Mesendoderm (in vitro differentiated cells): ENCODE data around the gene PRKN.

Experiments
- DNase-seq: peaks from one replicate; pipeline ENCODE4 v3.0.0; 2013
- H2AK5ac ChIP-seq: 2 replicates; pipeline ENCODE4 v1.6.1; 2013; ENCODE audit warnings: low read length, inconsistent platforms
- H2BK120ac ChIP-seq: 2 replicates; pipeline ENCODE4 v1.6.1; 2013; ENCODE audit warnings: low read depth, mild to moderate bottlenecking, low read length, moderate library complexity, mixed read lengths
- H2BK15ac ChIP-seq: replicated peaks from 2 replicates; pipeline ENCODE4 v1.6.1; 2013; ENCODE audit warnings: low read depth, mild to moderate bottlenecking, moderate library complexity
- H2BK5ac ChIP-seq: 2 replicates; pipeline ENCODE4 v1.6.1; 2013; ENCODE audit warnings: low read length, inconsistent platforms
- H3K18ac ChIP-seq: 2 replicates; pipeline ENCODE4 v1.6.1; 2013; ENCODE audit warnings: mild to moderate bottlenecking, low read length, mixed read lengths
- H3K23ac ChIP-seq: one replicate; pipeline ENCODE4 v1.6.1; 2013; ENCODE audit warnings: low read length
- H3K27ac ChIP-seq: 2 replicates; pipeline ENCODE4 v1.5.1; 2013; ENCODE audit warnings: low read depth, mild to moderate bottlenecking, inconsistent platforms, low read length, moderate library complexity
- H3K27me3 ChIP-seq: 2 replicates; pipeline ENCODE4 v1.6.1; 2013; ENCODE audit warnings: low read length, control low read depth, mild to moderate bottlenecking, inconsistent platforms; ENCODE audit not compliant: insufficient read depth, poor library complexity
- H3K36me3 ChIP-seq: 2 replicates; pipeline ENCODE4 v1.6.1; 2013; ENCODE audit warnings: low read length, inconsistent platforms; ENCODE audit not compliant: control insufficient read depth, insufficient read depth
- H3K4ac ChIP-seq: one replicate; pipeline ENCODE4 v1.6.1; 2013; ENCODE audit warnings: low read depth, mild to moderate bottlenecking, low read length, moderate library complexity
- H3K4me1 ChIP-seq: 2 replicates; pipeline ENCODE4 v1.6.1; 2013; ENCODE audit warnings: low read depth, low read length, inconsistent platforms; ENCODE audit not compliant: control insufficient read depth
- H3K4me2 ChIP-seq: 2 replicates; pipeline ENCODE4 v1.6.1; 2013; ENCODE audit warnings: low read length
- H3K4me3 ChIP-seq: 2 replicates; pipeline ENCODE4 v1.5.1; 2013; ENCODE audit warnings: mild to moderate bottlenecking, low read length
- H3K56ac ChIP-seq: one replicate; pipeline ENCODE4 v1.6.1; 2013; ENCODE audit warnings: low read length
- H3K79me1 ChIP-seq: 2 replicates; pipeline ENCODE4 v1.6.1; 2013; ENCODE audit warnings: low read length, inconsistent platforms
- H3K79me2 ChIP-seq: 2 replicates; pipeline ENCODE4 v1.6.1; 2013; ENCODE audit warnings: mild to moderate bottlenecking, low read length; ENCODE audit not compliant: control insufficient read depth, insufficient read depth
- H3K9ac ChIP-seq: 2 replicates; pipeline ENCODE4 v1.6.1; 2013; ENCODE audit warnings: low read length, inconsistent platforms
- H4K5ac ChIP-seq: one replicate; pipeline ENCODE4 v1.6.1; 2013; ENCODE audit warnings: low read length
- H4K8ac ChIP-seq: one replicate; pipeline ENCODE4 v1.6.1; 2013; ENCODE audit warnings: low read depth, mild to moderate bottlenecking, control low read depth, low read length, moderate library complexity
- WGBS: extraction: QIAGEN DNeasy Blood & Tissue Kit; methylation state at CpG from one replicate; pipeline ENCODE4 v1.1.7; 2013; ENCODE audit warnings: low lambda C conversion rate, missing lambda C conversion rate; ENCODE audit not compliant: insufficient coverage; ENCODE audit errors: extremely low coverage; 5-methylcytosine and 5-hydroxymethylcytosine counted together

The PRKN gene

DNA sequence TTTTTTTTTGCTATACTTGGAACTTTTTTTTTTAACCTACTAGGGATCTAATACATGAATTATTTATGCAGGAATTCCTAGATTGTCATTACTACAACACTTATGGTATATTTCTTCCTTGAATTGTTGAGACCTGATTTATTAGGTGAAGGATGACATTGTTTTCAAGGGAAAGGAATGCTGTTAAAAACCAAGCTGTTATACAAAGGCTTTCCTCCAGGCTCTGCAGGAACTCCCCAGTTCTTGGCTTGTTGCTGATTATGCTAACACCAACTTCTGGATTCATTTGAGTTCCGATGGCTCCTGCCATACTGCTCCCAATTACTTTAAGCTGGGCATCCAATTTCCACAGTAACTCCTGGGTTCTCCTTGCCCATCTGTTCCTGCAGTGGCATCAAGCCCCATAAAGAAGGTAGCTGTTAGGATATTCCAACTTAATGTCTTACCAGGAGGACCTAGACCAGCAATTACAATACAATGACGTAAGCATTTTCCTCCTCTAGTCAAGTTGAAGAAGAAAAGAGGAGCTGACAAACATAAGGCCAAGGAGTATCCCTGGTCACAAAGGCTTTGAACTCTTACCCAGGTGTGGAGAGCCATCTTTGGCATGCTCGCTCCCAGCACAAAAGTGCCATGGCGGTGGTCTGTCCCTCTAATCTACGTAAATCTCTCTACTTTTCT lies 1237.8 kb downstream of the PRKN start:
- Histone ChIP-seq H4K5ac (no peak overlapping the region), H2BK15ac (no peak overlapping the region), H2BK5ac (no peak overlapping the region), H3K4me2 (no peak overlapping the region), H3K27ac (no peak overlapping the region), H3K79me2 (no peaks in the 10 kb centered on the region), H2BK120ac (no peak overlapping the region), H3K4me1 (no peaks in the 10 kb centered on the region), H3K9ac (no peak overlapping the region), H3K4me3 (no peak overlapping the region), H3K4ac (no peak overlapping the region), H3K27me3 (no peaks in the 10 kb centered on the region), H3K56ac (no peak overlapping the region), H3K79me1 (no peaks in the 10 kb centered on the region), H3K23ac (no peak overlapping the region), H2AK5ac (no peak overlapping the region), H3K36me3 (no peaks in the 10 kb centered on the region), H3K18ac (no peak overlapping the region), H4K8ac (no peak overlapping the region)
- peak; percentile 65 for DNase-seq
- no CpG with 5 or more reads among the region's 5 CpGs for WGBS

DNA sequence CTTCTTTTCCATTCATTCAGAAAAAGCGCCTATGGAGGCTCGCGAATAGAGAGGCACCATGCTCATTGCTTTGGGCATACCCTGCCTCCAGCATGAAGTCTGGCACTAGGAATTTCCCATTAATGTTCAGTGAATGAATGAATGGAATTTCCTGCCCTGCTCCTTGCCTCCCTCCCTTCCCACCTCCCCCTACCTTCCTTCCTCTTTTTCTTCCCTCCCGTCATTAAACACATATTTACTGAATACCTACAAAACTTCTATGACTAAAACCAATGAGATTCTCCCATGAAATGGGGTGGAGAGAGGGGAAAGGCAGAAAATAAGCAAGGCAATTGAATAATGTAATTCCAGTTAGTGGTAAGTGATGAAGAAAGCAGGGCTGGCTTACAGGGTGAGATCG lies 1239.9 kb downstream of the PRKN start:
- no peak overlapping the region for H4K8ac ChIP-seq
- no peak for DNase-seq

GRCh38 chr6:161487217-161487531 lies 1240.4 kb downstream of the PRKN start:
- Histone ChIP-seq H2AK5ac (no peak overlapping the region), H3K36me3 (no peaks in the 10 kb centered on the region), H2BK15ac (no peak overlapping the region), H3K23ac (no peak overlapping the region), H3K9ac (no peak overlapping the region), H3K18ac (peak overlapping the region; percentile 8), H3K27ac (no peak overlapping the region), H3K79me2 (no peaks in the 10 kb centered on the region), H4K5ac (no peak overlapping the region), H3K56ac (no peak overlapping the region), H3K4ac (peak overlapping the region; percentile 67), H3K4me2 (no peak overlapping the region), H2BK5ac (no peak overlapping the region), H3K4me3 (no peak overlapping the region), H4K8ac (no peak overlapping the region), H3K79me1 (no peaks in the 10 kb centered on the region), H2BK120ac (peak overlapping the region; percentile 32), H3K27me3 (no peaks in the 10 kb centered on the region), H3K4me1 (no peaks in the 10 kb centered on the region)
- no peak for DNase-seq
- WGBS = no CpG with 5 or more reads among the region's 1 CpG

More for the DNA sequence above, 1239.9 kb downstream of the PRKN start:
- no peak overlapping the region for H2BK5ac ChIP-seq
- H2AK5ac ChIP-seq = no peak overlapping the region
- H3K79me1 ChIP-seq = no peaks in the 10 kb centered on the region
- no peaks in the 10 kb centered on the region for H3K4me1 ChIP-seq
- H3K36me3 ChIP-seq = no peaks in the 10 kb centered on the region
- H3K9ac ChIP-seq = no peak overlapping the region
- no peak overlapping the region for H3K56ac ChIP-seq
- no peak overlapping the region for H2BK15ac ChIP-seq
- no peak overlapping the region for H3K27ac ChIP-seq
- no peak overlapping the region for H3K18ac ChIP-seq
- H2BK120ac ChIP-seq = no peak overlapping the region
- 100% methylated on average over 1 of the region's 5 CpGs for WGBS
- H3K4ac ChIP-seq = no peak overlapping the region
- no peak overlapping the region for H3K4me3 ChIP-seq
- H3K79me2 ChIP-seq = no peaks in the 10 kb centered on the region
- H4K5ac ChIP-seq = no peak overlapping the region
- no peak overlapping the region for H3K4me2 ChIP-seq
- no peaks in the 10 kb centered on the region for H3K27me3 ChIP-seq
- no peak overlapping the region for H3K23ac ChIP-seq

DNA sequence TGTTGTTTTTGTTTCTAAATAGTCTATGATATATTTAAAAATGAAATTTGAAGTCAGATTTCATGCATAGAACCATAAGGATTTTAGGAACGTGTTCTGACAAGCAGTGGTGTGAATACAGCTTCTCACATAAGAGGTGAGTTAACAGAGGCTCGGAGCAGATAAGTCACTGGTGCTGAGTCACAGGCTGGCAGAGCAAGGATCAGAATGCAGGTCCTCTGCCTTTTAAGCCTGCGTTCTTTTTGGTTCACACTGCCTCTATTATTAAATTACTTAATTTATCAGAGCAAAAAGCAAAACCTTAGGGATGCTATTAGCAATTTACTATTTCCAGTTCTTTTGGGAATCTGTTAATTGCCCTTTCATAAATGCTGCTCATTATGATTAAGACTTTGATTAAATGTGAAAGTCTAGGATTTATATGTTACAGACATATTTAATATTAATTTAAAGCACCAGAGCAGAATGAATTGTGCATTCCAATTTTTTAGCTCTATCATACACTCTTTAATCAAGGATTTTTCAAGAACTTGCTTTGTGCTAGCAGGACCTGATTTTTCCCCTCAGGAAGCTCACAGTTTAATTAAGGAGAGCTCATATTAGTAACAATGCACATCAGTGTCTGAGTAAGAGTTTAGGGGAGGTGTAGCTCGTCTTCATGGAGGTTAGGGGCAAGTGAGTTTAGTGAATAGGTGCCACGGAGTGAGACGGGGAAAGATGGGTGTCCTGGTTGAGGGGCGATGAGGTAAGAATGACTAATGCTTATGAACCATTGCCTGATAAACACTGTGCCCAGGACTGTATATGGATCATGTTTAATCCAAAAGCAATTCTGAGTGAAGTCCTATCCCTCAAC lies 1241.0 kb downstream of the PRKN start:
- DNase-seq = peak; percentile 76
- H3K18ac ChIP-seq = peak overlapping the region; percentile 8
- no peak overlapping the region for H3K23ac ChIP-seq
- H3K4me3 ChIP-seq = no peak overlapping the region
- WGBS = no CpG with 5 or more reads among the region's 7 CpGs
- no peak overlapping the region for H3K4ac ChIP-seq
- no peak overlapping the region for H4K8ac ChIP-seq
- H2BK120ac ChIP-seq = peak overlapping the region; percentile 32
- H3K79me2 ChIP-seq = no peaks in the 10 kb centered on the region
- no peak overlapping the region for H2BK5ac ChIP-seq
- peak overlapping the region; percentile 4 for H2BK15ac ChIP-seq
- no peaks in the 10 kb centered on the region for H3K27me3 ChIP-seq
- H2AK5ac ChIP-seq = no peak overlapping the region
- no peaks in the 10 kb centered on the region for H3K4me1 ChIP-seq
- H3K79me1 ChIP-seq = no peaks in the 10 kb centered on the region
- no peak overlapping the region for H4K5ac ChIP-seq
- H3K36me3 ChIP-seq = no peaks in the 10 kb centered on the region
- H3K4me2 ChIP-seq = no peak overlapping the region
- H3K56ac ChIP-seq = no peak overlapping the region
- no peak overlapping the region for H3K9ac ChIP-seq
- no peak overlapping the region for H3K27ac ChIP-seq

DNA sequence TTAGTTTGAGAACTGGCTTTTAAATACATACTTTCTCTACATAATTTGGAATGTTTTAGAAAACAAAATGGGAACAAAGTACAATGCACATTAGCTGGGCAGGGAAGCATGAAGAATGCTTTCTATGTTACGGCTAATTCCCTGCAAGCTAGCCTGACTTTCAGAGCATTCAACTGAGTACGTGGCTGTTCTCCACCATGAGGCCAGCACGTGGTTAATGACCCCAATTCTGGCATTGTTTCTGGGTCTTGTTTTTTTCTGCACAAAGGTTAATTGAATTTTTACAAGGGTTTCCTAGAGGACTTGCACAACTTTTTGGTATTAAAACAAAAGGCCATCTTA lies 1245.1 kb downstream of the PRKN start:
- H4K8ac ChIP-seq = no peak overlapping the region
- no peak overlapping the region for H3K4me2 ChIP-seq
- no peaks in the 10 kb centered on the region for H3K4me1 ChIP-seq
- no peak overlapping the region for H2BK15ac ChIP-seq
- no peak overlapping the region for H3K4ac ChIP-seq
- H2BK5ac ChIP-seq = no peak overlapping the region
- H3K27ac ChIP-seq = no peak overlapping the region
- no peak overlapping the region for H3K23ac ChIP-seq
- H3K79me1 ChIP-seq = no peaks in the 10 kb centered on the region
- H2BK120ac ChIP-seq = no peak overlapping the region
- DNase-seq = no peak
- no peaks in the 10 kb centered on the region for H3K27me3 ChIP-seq
- WGBS = no CpG with 5 or more reads among the region's 3 CpGs
- no peak overlapping the region for H3K9ac ChIP-seq
- no peaks in the 10 kb centered on the region for H3K36me3 ChIP-seq
- no peak overlapping the region for H4K5ac ChIP-seq
- no peaks in the 10 kb centered on the region for H3K79me2 ChIP-seq
- no peak overlapping the region for H2AK5ac ChIP-seq
- no peak overlapping the region for H3K18ac ChIP-seq
- no peak overlapping the region for H3K4me3 ChIP-seq
- H3K56ac ChIP-seq = no peak overlapping the region
